Esophagus muscularis mucosa (tissue), 3 donors: Measurements from ENCODE around the gene DUS1L.

Source experiments
- POLR2A ChIP-seq: fragments of 450-650 bp; IDR thresholded peaks from one replicate; pipeline ENCODE4 v1.6.1; 2017; ENCODE audit warnings: antibody characterized with exemption, moderate library complexity, mild to moderate bottlenecking, low read depth
- POLR2AphosphoS5 ChIP-seq, 2 donors: sonication (generic); formaldehyde crosslinking; IDR thresholded peaks; one replicate each; pipeline ENCODE4 v1.6.1; 2017; ENCODE audit warnings: antibody characterized with exemption in 2 of 2
- TF ChIP-seq, protein P1 (sequence below), 3 experiments: fragments of 200-600 bp in 2 of 3; fragments of 450-650 bp in 1 of 3; sonication (generic) in 2 of 3; IDR thresholded peaks; one replicate each; pipeline ENCODE4 v1.5.1; 2017 to 2019; ENCODE audit warnings: antibody characterized with exemption in 3 of 3, mild to moderate bottlenecking in 2 of 3, moderate library complexity in 1 of 3

DNA sequence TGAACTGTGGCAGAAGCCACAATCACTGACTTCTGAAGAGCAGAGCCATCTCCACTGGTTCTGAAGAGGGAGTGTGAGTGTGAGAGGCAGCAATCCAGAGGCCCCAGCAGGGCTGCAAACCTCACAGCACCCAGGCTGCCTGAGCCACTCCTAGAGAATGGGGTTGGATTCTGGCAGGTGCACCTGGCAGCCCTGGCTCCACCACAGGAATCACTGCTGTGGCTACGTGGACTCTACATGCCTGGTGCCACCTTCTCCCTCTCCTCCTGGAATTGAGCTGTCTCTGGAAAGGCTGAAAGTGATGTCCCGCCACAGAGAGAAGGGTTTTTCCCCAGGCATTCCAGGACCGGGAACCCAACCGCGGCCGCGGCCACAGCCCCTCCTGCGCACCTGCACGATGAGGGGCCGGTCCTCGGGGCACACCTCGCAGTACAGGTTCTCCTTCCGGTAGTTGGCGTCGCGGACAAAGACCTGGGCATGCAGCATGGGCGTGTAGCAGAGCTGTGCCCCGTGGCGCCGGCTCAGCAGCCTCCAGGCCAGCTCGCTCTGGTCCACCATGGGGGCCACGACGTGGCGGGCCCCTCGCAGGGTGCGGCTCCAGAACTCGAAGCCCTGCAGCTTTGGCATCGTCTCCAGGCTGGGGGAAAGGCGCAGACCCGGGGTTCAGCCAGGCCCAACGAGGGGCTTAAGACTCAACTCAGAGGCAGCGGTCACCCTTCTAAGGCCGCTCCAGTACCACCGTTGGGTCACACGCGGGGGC is 991 bp downstream of the DUS1L start:
- TF ChIP-seq, protein P1, sequence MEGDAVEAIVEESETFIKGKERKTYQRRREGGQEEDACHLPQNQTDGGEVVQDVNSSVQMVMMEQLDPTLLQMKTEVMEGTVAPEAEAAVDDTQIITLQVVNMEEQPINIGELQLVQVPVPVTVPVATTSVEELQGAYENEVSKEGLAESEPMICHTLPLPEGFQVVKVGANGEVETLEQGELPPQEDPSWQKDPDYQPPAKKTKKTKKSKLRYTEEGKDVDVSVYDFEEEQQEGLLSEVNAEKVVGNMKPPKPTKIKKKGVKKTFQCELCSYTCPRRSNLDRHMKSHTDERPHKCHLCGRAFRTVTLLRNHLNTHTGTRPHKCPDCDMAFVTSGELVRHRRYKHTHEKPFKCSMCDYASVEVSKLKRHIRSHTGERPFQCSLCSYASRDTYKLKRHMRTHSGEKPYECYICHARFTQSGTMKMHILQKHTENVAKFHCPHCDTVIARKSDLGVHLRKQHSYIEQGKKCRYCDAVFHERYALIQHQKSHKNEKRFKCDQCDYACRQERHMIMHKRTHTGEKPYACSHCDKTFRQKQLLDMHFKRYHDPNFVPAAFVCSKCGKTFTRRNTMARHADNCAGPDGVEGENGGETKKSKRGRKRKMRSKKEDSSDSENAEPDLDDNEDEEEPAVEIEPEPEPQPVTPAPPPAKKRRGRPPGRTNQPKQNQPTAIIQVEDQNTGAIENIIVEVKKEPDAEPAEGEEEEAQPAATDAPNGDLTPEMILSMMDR (IDR thresholded peaks at IDR 0.05) = no peak
- TF ChIP-seq POLR2A (no peak), POLR2AphosphoS5 (IDR thresholded peaks at IDR 0.05) (no peak)
